Memory B cell (primary cell): ENCODE results near the gene KRT10.

ENCODE experiments used
- ATAC-seq: fragments of 150-1000 bp; cut with Tn5 transposase; 2 replicates; pipeline ENCODE4 v1.10.0; 2021; ENCODE audit warnings: low read depth, mild to moderate bottlenecking, moderate library complexity
- DNase-seq, 2 donors: peaks; one replicate each; pipeline ENCODE4 v3.0.0; 2022; ENCODE audit warnings: low spot score in 2 of 2
- H3K27ac Mint-ChIP-seq: one replicate; pipeline ENCODE4 v1.8.0; 2022; ENCODE audit warnings: mild to moderate bottlenecking, moderate library complexity, mixed read lengths
- H3K27me3 Mint-ChIP-seq: one replicate; pipeline ENCODE4 v1.8.0; 2022; ENCODE audit warnings: mixed read lengths
- H3K36me3 Mint-ChIP-seq: one replicate; pipeline ENCODE4 v1.8.0; 2022; ENCODE audit warnings: mild to moderate bottlenecking, mixed read lengths
- H3K4me1 Mint-ChIP-seq: one replicate; pipeline ENCODE4 v1.8.0; 2022; ENCODE audit warnings: mixed read lengths
- H3K4me3 Mint-ChIP-seq: one replicate; pipeline ENCODE4 v1.8.0; 2022; ENCODE audit warnings: mild to moderate bottlenecking, moderate library complexity, mixed read lengths
- H3K9me3 Mint-ChIP-seq: one replicate; pipeline ENCODE4 v1.8.0; 2022; ENCODE audit warnings: mixed read lengths

The KRT10 gene

GRCh38 chr17:40809721-40810421 is 12.5 kb downstream of the KRT10 start:
- H3K36me3 Mint-ChIP-seq: peaks cover 3% of the 10 kb centered on the region
- H3K9me3 Mint-ChIP-seq: peaks cover 2% of the 10 kb centered on the region
- H3K4me1 Mint-ChIP-seq: no peaks in the 10 kb centered on the region
- ATAC-seq (no peak), DNase-seq (no peak)
- H3K4me3 Mint-ChIP-seq: no peak overlapping the region
- H3K27ac Mint-ChIP-seq: no peak overlapping the region
- H3K27me3 Mint-ChIP-seq: peaks cover 45% of the 10 kb centered on the region

GRCh38 chr17:40806131-40806530 is 16.3 kb downstream of the KRT10 start:
- Mint-ChIP-seq H3K4me1 (no peaks in the 10 kb centered on the region), H3K4me3 (no peak overlapping the region), H3K27ac (no peak overlapping the region), H3K36me3 (no peaks in the 10 kb centered on the region), H3K27me3 (peaks cover 32% of the 10 kb centered on the region), H3K9me3 (no peaks in the 10 kb centered on the region)
- DNase-seq (no peak), ATAC-seq (no peak)

GRCh38 chr17:40803617-40804082 is 18.8 kb downstream of the KRT10 start:
- H3K27me3 Mint-ChIP-seq: peaks cover 24% of the 10 kb centered on the region
- peak; percentile 65 to 68 for DNase-seq
- no peak overlapping the region for H3K27ac Mint-ChIP-seq

GRCh38 chr17:40801157-40801556 is 21.3 kb downstream of the KRT10 start:
- Mint-ChIP-seq H3K27ac (no peak overlapping the region), H3K36me3 (no peaks in the 10 kb centered on the region), H3K4me3 (no peak overlapping the region), H3K4me1 (no peaks in the 10 kb centered on the region), H3K9me3 (no peaks in the 10 kb centered on the region), H3K27me3 (peaks cover 16% of the 10 kb centered on the region)
- no peak for ATAC-seq
- DNase-seq: no peak

More at GRCh38 chr17:40803617-40804082, 18.8 kb downstream of the KRT10 start:
- Mint-ChIP-seq H3K36me3 (no peaks in the 10 kb centered on the region), H3K4me1 (no peaks in the 10 kb centered on the region), H3K9me3 (no peaks in the 10 kb centered on the region), H3K4me3 (no peak overlapping the region)
- ATAC-seq: peak; percentile 99

GRCh38 chr17:40800381-40800780 is 22.0 kb downstream of the KRT10 start:
- Mint-ChIP-seq H3K9me3 (no peaks in the 10 kb centered on the region), H3K27ac (no peak overlapping the region), H3K36me3 (no peaks in the 10 kb centered on the region), H3K27me3 (peaks cover 19% of the 10 kb centered on the region), H3K4me3 (no peak overlapping the region), H3K4me1 (no peaks in the 10 kb centered on the region)
- DNase-seq (no peak), ATAC-seq (no peak)

GRCh38 chr17:40799859-40800258 is 22.6 kb downstream of the KRT10 start, which contains the start of gene KRT28:
Gene KRT28 (minus strand): TSS chr17:40799959. CDS start chr17:40799893, 66 bp downstream.
- ATAC-seq: no peak

GRCh38 chr17:40796846-40797245 is 25.6 kb downstream of the KRT10 start:
- H3K36me3 Mint-ChIP-seq: no peaks in the 10 kb centered on the region
- DNase-seq: no peak
- no peak overlapping the region for H3K4me3 Mint-ChIP-seq

More at GRCh38 chr17:40799859-40800258, 22.6 kb downstream of the KRT10 start, which contains the start of gene KRT28:
- no peaks in the 10 kb centered on the region for H3K36me3 Mint-ChIP-seq
- no peak within 1 kb of the TSS for H3K4me3 Mint-ChIP-seq
- no peaks in the 10 kb centered on the region for H3K4me1 Mint-ChIP-seq
- no peaks in the 10 kb centered on the region for H3K9me3 Mint-ChIP-seq
- H3K27ac Mint-ChIP-seq: no peak within 1 kb of the TSS
- H3K27me3 Mint-ChIP-seq: peaks cover 15% of the 10 kb centered on the region
- DNase-seq: no peak

GRCh38 chr17:40795019-40795667 is 27.3 kb downstream of the KRT10 start:
- no peaks in the 10 kb centered on the region for H3K4me1 Mint-ChIP-seq
- H3K4me3 Mint-ChIP-seq: no peak overlapping the region
- no peaks in the 10 kb centered on the region for H3K36me3 Mint-ChIP-seq
- no peak for ATAC-seq
- H3K27ac Mint-ChIP-seq: no peak overlapping the region
- H3K27me3 Mint-ChIP-seq: peaks cover 15% of the 10 kb centered on the region
- H3K9me3 Mint-ChIP-seq: no peaks in the 10 kb centered on the region
- no peak for DNase-seq

More at GRCh38 chr17:40796846-40797245, 25.6 kb downstream of the KRT10 start:
- no peaks in the 10 kb centered on the region for H3K9me3 Mint-ChIP-seq
- H3K27ac Mint-ChIP-seq: no peak overlapping the region
- no peak for ATAC-seq
- H3K27me3 Mint-ChIP-seq: peaks cover 15% of the 10 kb centered on the region
- no peaks in the 10 kb centered on the region for H3K4me1 Mint-ChIP-seq

- H3K36me3 Mint-ChIP-seq: no peaks in the 10 kb centered on the region
- no peaks in the 10 kb centered on the region for H3K9me3 Mint-ChIP-seq
- no peaks in the 10 kb centered on the region for H3K4me1 Mint-ChIP-seq
- H3K4me3 Mint-ChIP-seq: no peak overlapping the region
- peaks cover 15% of the 10 kb centered on the region for H3K27me3 Mint-ChIP-seq
- ATAC-seq (no peak), DNase-seq (no peak)
- no peak overlapping the region for H3K27ac Mint-ChIP-seq
These were observed 27.9 kb downstream of the KRT10 start for GRCh38 chr17:40794466-40794865.

- DNase-seq (no peak), ATAC-seq (no peak)
- Mint-ChIP-seq H3K4me3 (no peak overlapping the region), H3K27ac (no peak overlapping the region), H3K27me3 (peaks cover 15% of the 10 kb centered on the region), H3K4me1 (no peaks in the 10 kb centered on the region), H3K36me3 (no peaks in the 10 kb centered on the region), H3K9me3 (no peaks in the 10 kb centered on the region)
These were observed 28.6 kb downstream of the KRT10 start for GRCh38 chr17:40793832-40794231.

GRCh38 chr17:40791787-40792436 is 30.5 kb downstream of the KRT10 start:
- peaks cover 15% of the 10 kb centered on the region for H3K27me3 Mint-ChIP-seq
- no peak overlapping the region for H3K27ac Mint-ChIP-seq
- H3K4me1 Mint-ChIP-seq: no peaks in the 10 kb centered on the region
- H3K9me3 Mint-ChIP-seq: no peaks in the 10 kb centered on the region
- no peaks in the 10 kb centered on the region for H3K36me3 Mint-ChIP-seq
- no peak overlapping the region for H3K4me3 Mint-ChIP-seq
- DNase-seq (no peak), ATAC-seq (no peak)

GRCh38 chr17:40791111-40791510 is 31.3 kb downstream of the KRT10 start:
- peaks cover 11% of the 10 kb centered on the region for H3K27me3 Mint-ChIP-seq
- DNase-seq (no peak), ATAC-seq (no peak)
- H3K36me3 Mint-ChIP-seq: no peaks in the 10 kb centered on the region
- no peaks in the 10 kb centered on the region for H3K9me3 Mint-ChIP-seq
- H3K4me3 Mint-ChIP-seq: no peak overlapping the region
- H3K27ac Mint-ChIP-seq: no peak overlapping the region
- H3K4me1 Mint-ChIP-seq: no peaks in the 10 kb centered on the region

- Mint-ChIP-seq H3K4me1 (no peaks in the 10 kb centered on the region), H3K27ac (no peak within 1 kb of the TSS), H3K9me3 (no peaks in the 10 kb centered on the region), H3K27me3 (peaks cover 12% of the 10 kb centered on the region), H3K4me3 (no peak within 1 kb of the TSS), H3K36me3 (no peaks in the 10 kb centered on the region)
- no peak for DNase-seq
- no peak for ATAC-seq
These were observed 40.0 kb downstream of the KRT10 start, which contains the start of gene KRT27 for GRCh38 chr17:40782450-40782849. Gene KRT27 (minus strand): TSS chr17:40782550. CDS start chr17:40782493, 57 bp downstream.
